Right atrium auricular region (tissue), 2 donors: ENCODE data around the gene GID4. TPM values are rescaled to one million over a fixed set of nuclear protein-coding genes. Genes with fewer than 3 reads are reported as not detected.

Source experiments
- DNase-seq: peaks from one replicate; pipeline ENCODE4 v3.0.0-alpha.2; 2019; ENCODE audit warnings: low spot score
- H3K27ac ChIP-seq, 2 donors: fragments of 200-600 bp; sonication (generic); 1 replicate in 1 of 2; 2 replicates in 1 of 2; pipeline ENCODE4 v1.5.1; 2016 to 2019
- H3K27me3 ChIP-seq, 2 donors: fragments of 200-600 bp; sonication (generic); one replicate each; pipeline versions ENCODE4 v1.5.1 to v1.6.0; 2017 to 2019
- H3K36me3 ChIP-seq: fragments of 200-600 bp; sonication (generic); one replicate; pipeline ENCODE4 v1.5.1; 2016
- H3K4me1 ChIP-seq, 2 donors: fragments of 200-600 bp; sonication (generic); one replicate each; pipeline versions ENCODE4 v1.5.1 to v1.6.0; 2017 to 2019
- H3K4me3 ChIP-seq, 2 donors: fragments of 200-600 bp; sonication (generic); 1 replicate in 1 of 2; 2 replicates in 1 of 2; pipeline ENCODE4 v1.5.1; 2017 to 2019; ENCODE audit warnings: mild to moderate bottlenecking in 1 of 2, moderate library complexity in 1 of 2
- H3K9me3 ChIP-seq, 2 donors: fragments of 200-600 bp; sonication (generic); one replicate each; pipeline ENCODE4 v1.5.1; 2019
- total RNA-seq, 2 donors: library from RNA; depleted of rRNA; stranded (reverse); fragments of >200 nt; gene quantifications; one replicate each; pipeline ENCODE4 v1.1.0, GENCODE V29; 2016
- TF ChIP-seq, protein P1 (sequence below), 2 donors: fragments of 200-600 bp; sonication (generic); IDR thresholded peaks; one replicate each; pipeline ENCODE4 v1.5.1; 2019; ENCODE audit warnings: antibody characterized with exemption in 2 of 2

The GID4 gene
- total RNA-seq, 2 donors from 2014 or later = 14.0 to 22.1 TPM

DNA sequence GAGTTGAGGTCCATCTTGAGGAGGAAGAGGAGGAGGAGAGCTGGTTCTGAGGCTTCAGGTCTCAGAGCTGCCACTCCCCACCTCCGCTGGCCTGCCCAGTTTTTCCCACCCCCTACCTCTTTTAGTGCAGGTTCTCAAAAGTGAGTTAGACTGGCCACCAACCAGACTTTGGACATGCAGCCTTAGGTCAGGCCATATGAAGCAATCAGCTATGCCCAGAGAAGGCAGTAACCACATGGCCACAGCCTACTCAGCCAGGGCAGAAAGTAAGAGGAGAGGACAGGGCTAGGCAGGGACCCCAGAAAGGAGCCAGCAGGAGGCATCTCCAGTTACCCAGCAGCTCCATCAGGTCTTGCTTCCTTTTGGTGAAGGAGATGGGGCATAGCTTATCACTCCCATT, 78.3 kb downstream of the GID4 start:
- no peaks in the 10 kb centered on the region for H3K27me3 ChIP-seq
- H3K9me3 ChIP-seq = no peaks in the 10 kb centered on the region
- TF ChIP-seq, protein P1, sequence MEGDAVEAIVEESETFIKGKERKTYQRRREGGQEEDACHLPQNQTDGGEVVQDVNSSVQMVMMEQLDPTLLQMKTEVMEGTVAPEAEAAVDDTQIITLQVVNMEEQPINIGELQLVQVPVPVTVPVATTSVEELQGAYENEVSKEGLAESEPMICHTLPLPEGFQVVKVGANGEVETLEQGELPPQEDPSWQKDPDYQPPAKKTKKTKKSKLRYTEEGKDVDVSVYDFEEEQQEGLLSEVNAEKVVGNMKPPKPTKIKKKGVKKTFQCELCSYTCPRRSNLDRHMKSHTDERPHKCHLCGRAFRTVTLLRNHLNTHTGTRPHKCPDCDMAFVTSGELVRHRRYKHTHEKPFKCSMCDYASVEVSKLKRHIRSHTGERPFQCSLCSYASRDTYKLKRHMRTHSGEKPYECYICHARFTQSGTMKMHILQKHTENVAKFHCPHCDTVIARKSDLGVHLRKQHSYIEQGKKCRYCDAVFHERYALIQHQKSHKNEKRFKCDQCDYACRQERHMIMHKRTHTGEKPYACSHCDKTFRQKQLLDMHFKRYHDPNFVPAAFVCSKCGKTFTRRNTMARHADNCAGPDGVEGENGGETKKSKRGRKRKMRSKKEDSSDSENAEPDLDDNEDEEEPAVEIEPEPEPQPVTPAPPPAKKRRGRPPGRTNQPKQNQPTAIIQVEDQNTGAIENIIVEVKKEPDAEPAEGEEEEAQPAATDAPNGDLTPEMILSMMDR (IDR thresholded peaks at IDR 0.05) = no peak
- DNase-seq = no peak
- H3K4me1 ChIP-seq = no peaks in the 10 kb centered on the region
- no peak overlapping the region for H3K4me3 ChIP-seq
- no peaks in the 10 kb centered on the region for H3K36me3 ChIP-seq
- H3K27ac ChIP-seq = no peak overlapping the region

Other genes with a start within 250 kb of the GID4 start
- 10 to 100 TPM; 17.0 to 29.8 TPM for gene SREBF1, start 202.4 kb upstream of the GID4 start, total RNA-seq
- gene TOM1L2, start 67.0 kb upstream of the GID4 start, total RNA-seq = 100 to 1,000 TPM; 186 to 347 TPM
- gene DRC3, start 66.5 kb upstream of the GID4 start, total RNA-seq = 1 to 10 TPM in 1 of 2 donors, under 1 TPM in 1; 0.94 to 1.7 TPM
- 10 to 100 TPM; 11.1 to 47.0 TPM for gene ATPAF2, start 240 bp upstream of the GID4 start, total RNA-seq
- gene DRG2, start 48.5 kb downstream of the GID4 start, total RNA-seq = 10 to 100 TPM; 18.2 to 27.7 TPM
- gene MYO15A, start 69.3 kb downstream of the GID4 start, total RNA-seq = under 1 TPM in 1 of 2 donors, not detected in 1; 0.20 TPM
- gene ALKBH5, start 144.4 kb downstream of the GID4 start, total RNA-seq = 100 to 1,000 TPM; 177 to 193 TPM
- gene LLGL1, start 186.2 kb downstream of the GID4 start, total RNA-seq = 10 to 100 TPM; 12.6 to 16.7 TPM
- gene FLII, start 219.3 kb downstream of the GID4 start, total RNA-seq = 100 to 1,000 TPM; 232 to 306 TPM
- 10 to 100 TPM; 14.1 to 20.2 TPM for gene MIEF2, start 221.3 kb downstream of the GID4 start, total RNA-seq